ENCODE data around the gene FBXO8.
"Not testable (repeated sequence)": the region's sequence is repeated elsewhere in the genome, so short reads cannot be mapped to it uniquely, and the experiment has no call there.

The FBXO8 gene

DNA sequence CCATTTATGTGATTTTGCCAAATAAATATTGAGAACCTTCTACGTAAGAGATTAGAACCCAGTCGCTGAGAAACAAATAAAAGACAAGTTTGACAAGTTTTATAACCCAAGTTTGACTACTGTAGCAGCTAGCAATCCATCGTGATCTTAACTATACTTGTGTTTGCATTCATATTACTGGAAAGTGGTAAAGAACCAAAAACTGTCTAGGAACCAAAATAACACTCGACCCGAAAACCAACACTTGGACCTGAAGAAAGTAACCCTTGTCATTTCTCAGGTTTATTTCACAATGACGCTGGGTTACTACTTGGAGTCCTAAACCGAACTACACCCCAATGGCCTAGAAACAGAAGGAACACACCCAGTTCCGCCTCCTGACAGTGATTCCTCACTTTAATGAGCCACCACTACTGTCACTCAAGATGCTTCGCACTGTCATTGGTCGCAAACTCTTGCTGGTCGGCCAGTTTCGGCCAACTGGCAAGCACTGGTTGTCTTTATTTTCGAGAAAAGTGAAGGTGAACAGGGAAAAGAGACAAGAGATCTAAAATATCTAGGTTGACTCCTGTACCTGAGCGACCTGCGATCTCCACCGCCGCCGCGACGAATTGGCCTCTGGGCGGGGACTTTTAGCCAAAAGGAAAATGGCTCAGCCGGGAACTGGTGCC lies 496 bp downstream of the FBXO8 start:
- peak; percentile 95 for DNase-seq

DNA sequence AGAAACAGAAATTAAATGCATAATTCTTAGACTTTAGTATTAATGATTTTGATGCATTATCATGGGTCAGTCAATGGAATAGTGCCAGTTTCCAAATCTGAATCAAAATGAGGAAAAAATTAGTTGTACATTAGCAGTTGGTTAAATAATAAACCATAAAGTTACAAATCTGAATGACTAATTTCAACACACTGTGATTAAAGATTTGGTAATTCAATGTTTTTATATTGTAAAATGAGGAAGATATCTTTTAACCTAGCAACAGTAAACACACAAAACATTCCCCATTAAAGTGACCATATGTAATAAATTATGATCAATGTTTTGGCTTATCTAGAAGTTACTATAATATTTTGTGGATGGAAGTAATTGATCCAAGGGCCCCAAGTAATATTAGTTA lies 1.6 kb downstream of the FBXO8 start:
- DNase-seq = peak; percentile 11

DNA sequence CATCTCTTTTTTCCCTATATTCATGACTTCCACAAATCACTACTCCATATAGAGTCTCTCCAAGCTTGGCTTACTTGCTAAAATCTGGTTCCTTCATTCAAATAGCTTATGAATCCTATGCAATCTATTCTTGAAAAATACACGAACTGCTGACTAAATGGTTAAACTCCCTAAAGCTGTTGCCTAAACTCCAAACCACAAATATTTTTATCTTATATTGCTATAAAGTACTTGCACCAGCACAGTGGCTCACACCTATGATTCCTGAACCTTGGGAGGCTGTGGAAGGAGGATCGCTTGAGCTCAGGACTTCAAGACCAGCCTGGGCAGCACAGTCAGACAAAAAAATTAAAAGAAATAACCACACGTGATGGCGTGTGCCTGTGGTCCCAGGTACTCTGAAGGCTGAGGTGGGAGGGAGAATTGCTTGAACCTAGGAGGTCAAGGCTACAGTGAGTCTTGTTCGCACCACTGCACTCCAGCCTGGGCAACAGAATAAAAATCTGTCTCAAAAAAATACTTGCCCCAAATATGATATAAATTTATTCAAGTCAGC lies 2.2 kb downstream of the FBXO8 start:
- DNase-seq = no peak

DNA sequence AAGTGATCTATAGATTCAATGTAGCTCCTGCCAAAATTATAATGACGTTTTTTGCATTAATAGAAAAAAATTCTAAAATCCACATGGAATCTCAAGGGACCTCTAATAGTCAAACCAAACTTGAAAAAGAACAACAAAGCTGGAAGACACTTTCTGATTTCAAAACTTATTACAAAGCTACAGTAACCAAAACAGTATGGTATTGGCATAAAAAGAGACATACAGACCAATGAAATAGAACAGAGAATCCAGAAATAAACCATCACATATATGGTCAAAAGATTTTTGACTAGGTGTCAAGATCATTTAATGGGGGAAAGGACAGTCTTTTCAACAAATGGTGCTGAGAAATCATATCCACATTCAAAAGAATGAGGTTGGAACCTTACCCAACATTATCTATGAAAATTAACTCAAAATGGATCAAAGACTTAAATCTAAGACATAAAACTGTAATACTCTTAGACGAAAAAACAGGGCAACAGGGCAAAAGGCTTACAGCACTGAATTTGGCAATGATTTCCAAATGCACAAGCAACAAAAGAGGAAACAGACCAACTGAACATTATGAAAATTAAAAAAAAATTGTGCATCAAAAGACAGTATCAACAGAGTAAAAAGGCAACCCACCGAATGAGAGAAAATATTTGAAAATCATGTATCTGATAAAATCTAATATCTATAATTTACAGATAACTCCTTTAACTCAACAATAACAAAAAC lies 3.9 kb downstream of the FBXO8 start:
- peak; percentile 15 for DNase-seq

DNA sequence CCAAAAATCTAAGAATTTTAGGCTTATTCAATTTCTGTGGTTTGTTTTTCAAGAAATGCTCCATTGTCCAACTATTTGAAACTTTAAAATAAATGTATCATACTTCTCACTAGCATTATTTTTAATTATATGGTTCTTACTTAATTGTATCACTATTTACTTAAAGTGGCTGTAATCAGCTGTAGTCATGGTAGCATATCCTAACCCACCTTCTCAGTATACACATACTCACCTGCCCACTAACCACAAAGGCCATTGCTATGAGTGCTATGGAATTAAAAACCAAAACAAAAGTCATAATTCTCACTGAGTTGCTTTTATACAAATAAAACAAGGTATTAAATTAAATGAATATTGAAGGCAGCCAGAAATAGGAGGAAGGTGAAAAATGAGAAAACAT lies 5.0 kb downstream of the FBXO8 start:
- no peak for DNase-seq

DNA sequence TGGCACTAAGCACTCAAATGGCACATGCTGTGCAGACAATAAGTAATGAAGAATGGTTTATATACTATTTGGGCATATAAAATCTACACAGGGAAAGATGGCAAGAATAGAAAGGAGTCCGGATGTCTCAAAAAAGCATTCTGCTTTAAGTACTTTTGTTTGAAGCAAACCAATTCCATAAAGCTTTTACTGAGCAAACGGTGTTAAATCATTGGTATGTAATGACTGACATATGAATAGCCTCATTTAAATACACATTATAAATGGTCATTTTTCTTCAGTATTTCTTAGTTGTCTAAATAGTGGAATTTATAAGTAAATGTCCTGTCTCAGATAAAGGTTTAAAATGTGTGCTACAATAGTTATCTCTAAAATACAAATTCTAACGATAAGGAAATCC lies 6.0 kb downstream of the FBXO8 start:
- DNase-seq = no peak

DNA sequence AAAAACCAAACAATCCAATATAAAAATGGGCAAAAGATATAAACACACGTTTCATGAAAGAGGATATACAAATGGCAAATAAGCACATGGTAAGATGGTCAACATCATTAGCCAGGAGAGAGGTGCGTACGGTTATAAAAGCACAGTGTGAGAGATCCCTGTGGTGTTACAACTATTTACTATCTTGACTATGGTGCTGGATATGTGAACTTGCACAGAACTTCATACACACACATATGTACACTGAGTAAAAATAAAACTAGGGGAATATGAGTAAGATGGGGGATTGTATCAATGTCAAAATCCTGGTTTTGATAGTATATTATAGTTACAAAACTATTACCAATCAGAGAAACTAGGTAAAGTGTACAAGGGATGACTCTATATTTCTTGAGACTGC lies 8.4 kb downstream of the FBXO8 start:
- DNase-seq = no peak

DNA sequence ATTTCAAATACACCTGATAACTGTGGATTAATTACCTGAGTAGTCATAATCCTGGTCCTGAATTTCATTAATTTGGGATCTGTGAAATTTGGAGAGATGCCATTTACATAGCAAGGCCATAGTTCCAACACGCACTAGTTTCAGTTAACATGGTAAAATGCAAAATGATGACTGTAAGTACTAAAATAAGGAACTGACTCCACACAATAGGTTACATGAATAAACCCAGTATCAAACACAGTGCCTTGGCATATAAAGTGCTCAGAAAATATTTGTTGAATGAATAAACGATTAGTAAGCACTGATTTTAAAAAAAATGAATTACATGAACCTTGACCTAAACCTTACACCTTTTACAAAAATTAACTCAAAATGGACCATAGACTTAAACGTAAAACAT lies 9.0 kb downstream of the FBXO8 start:
- DNase-seq = no peak

DNA sequence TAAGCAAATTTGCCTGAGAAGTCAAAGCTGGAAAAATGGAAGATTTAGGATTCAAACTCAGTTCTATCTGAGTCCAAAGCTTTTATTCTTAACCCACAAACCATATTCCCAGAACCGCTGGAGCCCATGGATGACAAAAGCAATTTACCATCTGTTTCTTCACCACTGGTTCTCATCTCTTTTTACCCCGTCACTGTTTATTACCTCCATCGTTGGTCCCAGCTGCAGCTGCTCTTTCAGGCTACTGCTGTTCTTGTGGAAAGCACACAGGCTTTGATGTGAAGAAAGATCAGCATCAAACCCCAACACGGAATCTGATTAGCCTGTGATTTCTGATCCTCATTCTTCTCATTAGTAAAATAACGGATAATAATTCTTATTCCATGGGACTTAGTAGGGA lies 9.5 kb downstream of the FBXO8 start:
- no peak for DNase-seq

DNA sequence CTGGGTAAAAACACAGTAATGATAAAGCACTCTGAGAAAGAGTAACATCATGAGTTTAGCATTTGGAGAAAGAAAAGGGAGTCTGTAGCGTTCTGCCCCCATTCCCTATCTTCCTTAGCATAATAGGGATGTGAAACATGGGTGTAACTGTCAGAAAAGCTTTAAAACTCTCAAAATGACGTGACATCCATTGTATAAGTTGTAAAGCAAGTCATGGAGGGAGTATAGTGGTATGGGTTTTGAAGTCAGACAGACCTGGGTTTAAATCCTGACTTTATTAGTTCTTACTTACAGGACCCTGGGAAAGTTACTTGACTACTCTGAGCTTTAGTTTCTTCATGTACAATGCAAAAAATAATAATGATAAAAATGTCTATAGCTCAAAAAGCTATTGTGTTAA lies 17.1 kb downstream of the FBXO8 start:
- DNase-seq = no peak

DNA sequence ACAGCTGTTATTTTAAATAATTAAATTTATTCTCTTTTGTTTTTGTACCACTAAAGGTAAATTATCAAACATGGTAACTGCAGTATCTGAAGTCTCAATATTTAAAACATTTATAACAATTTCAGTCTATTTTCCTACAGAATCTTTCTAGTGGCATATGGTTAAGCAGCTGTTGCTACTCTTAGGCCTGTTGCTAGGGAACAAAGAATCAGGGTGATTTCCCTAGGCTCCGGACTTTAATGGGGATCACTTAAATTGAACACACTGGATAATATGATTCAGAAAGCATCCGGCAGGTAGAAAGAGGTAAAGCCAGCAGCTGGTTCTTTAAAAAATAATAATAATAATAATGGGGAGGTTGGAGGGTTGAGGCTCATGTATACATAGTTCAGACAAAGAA lies 17.6 kb downstream of the FBXO8 start:
- no peak for DNase-seq

DNA sequence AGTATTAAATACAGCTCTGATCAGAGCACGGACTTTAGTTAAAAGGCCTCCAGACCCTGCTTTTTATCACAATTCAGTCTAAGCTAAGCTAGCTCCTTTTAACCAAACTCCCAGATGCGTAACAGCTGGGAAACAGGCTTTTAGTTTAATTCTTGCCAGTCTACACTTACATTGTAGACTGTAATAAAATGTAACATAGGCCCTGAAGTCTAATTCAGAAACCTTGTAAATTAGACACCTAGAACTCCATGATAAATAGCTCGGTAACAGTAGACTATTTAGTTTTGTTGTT lies 20.1 kb downstream of the FBXO8 start:
- no peak for DNase-seq

DNA sequence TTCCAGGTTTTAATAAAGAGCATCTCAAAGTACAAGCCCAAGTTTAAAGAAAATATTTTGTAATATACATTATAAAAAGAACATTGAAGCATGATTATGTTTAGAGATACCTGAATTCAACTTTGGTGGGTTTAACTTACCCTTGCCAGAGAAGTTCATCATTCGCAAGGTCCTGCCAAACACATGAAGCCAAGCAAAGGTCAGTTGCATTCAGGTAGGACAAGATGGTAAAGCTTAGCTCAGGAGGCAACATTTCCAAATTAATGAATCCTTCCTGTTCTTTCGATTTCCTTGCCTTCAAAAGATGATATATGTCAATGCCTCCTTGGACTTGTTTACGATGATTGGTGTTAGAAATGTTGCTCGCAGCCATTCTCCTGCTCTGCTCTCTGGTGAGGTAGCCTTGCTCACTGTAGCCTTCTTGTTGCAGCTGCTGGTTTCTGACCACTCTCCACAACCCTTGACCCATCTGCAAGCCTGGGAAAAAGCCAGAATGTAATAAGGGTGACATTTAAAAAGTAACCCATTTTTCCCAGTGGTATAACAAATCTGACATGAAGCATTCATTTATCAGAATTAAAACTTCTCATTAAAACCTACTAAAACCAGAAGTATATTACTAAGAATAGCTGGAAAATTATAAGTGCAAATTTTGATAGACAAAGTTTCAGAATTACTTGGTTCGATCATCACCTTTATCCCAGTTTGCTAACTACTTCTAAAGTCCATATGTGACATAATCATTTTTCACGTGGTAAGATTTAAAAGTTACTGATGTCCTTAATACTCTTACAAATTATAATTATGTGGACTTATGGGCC lies 20.6 kb downstream of the FBXO8 start:
- no peak for DNase-seq

DNA sequence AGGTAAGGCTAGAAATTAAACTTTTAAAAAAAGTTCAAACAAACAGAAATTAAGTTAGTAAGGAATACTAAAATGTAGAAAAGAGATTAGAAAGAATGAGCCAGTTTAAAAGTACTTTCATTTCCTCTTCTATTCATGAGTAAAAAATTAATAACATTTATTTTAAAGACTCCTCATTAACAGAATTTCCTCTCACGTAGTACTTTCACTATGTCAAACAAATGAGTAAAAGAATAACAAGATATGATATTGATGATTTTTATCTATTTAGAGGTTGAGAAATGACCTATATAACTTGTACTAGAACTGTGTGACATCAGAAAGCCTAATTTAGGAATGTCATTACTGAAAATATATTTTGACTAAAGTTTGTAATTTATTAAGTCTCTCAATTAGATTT lies 22.0 kb downstream of the FBXO8 start:
- not testable (repeated sequence) for DNase-seq

DNA sequence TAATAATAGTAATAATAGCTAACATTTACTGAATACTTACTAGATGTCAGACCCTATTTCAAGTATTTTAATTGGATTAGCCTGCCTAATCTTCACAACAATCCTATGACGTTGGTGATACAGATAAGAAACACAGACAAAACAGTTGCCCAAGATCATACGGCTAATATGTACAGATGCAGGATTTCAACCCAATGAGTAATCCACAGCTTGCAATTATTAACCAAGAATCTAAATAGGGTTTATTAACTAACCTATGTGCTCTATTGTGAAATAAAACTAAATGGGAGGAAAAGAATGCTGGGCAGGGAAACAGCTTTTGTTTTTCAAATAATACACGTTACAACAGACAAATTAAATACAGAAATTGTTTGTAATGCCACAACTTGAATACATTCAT lies 23.4 kb downstream of the FBXO8 start:
- DNase-seq = no peak

DNA sequence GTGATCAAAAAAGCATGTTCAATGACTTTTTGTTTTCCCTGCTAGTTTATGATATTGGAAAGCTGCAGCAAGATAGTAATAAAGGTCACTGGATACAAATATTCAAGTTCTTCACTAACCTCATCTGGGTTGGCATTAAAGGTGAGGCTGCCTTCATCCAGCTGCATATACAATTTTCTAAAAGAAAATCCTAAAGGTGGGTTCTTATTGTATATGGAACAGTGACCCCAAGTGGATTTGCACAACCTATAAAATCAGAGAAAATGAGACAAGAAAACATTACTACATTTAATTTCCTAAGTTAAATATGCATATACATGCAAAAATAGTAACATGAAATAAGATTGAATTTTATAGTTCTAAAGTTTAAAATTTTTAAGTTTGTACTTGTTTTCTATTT lies 23.9 kb downstream of the FBXO8 start:
- no peak for DNase-seq

DNA sequence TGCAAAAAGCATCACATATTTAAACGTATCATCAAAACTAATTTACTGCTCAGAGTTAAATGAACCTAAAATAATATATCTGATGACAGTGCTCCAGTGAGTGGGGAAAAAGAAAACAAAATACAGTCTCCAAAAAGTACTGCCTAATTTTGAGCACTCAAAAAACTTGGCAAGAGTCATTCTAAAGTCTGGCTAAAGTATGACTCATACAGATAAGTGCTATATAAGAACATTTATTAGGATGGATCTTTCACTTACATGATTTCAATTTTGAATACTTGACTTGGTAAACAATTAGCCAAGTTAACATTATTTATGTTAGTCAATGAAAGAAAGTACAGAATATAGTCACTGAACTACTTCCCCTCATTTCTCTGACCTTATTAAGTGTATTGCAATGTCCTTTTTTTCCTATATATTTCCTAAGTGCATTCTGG lies 27.2 kb downstream of the FBXO8 start:
- DNase-seq = no peak

DNA sequence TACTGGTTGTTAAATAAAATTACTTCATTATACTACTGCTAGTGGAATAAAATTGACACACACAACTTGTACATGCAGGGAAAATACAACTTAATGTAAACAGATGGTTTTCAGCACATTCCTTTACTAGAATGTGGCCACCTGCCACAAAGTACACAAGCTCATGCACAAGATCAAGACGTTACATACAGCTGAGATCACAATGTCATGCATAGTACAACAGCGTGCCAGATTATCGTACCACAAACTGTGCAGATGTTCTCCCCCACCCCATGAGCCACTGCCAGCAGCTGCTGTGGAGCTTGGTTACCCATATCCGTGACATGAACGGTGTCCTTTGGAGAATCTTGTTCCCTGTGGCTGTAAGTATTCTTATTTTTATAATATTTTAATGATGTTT lies 27.7 kb downstream of the FBXO8 start:
- DNase-seq = no peak

DNA sequence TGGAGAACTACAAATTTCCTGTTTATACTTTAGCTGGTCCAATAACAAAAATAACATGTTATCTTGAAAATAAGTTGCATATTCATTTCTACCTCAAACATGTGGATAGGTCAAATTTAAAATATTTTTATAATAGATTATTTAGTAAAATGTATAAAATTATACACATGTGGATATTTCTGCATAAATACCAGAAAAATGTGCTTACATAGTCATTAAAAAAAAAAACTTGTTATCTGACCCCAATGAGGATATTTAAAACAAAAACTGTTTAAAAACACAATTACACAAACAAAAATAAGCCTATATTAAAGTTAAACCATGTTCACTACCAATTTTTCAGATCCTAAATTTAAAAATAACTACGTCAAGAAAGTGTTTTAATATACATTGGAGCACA lies 28.1 kb downstream of the FBXO8 start:
- DNase-seq = no peak

DNA sequence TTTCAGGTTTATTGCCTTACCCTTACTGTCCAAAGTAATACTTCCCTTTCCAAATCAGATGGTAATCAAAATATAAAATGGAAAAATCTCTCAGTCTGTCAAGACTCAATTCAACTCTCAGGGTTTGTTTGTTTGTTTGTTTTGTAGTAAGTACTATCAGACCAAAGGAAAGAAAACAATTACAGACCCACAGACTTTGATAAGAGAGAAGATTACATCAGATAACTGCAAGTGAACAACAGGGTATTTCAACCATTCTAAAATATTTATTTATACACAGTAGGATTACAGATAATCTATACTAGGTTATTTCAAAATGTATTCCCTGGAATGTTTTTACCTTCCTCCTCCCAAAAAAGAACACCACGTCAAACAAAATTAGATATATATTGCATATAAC lies 28.9 kb downstream of the FBXO8 start:
- no peak for DNase-seq

DNA sequence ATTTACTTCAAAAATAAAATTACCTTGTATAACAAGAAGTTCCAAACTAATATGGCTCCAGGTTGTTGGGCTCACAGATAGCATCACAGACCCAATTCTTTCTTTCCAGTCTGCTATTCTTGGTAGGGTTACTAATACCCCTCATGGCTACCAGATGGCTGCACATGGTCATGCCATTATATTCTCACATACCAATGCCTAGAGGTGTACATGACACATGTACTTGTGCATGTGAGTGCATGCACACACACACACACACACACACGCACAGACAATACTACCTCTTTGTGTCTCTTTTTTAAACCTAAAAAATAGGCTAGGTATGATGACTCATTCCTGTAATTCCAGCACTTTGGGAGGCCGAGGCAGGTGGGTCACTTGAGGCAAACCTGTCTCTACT lies 31.1 kb downstream of the FBXO8 start:
- no peak for DNase-seq

DNA sequence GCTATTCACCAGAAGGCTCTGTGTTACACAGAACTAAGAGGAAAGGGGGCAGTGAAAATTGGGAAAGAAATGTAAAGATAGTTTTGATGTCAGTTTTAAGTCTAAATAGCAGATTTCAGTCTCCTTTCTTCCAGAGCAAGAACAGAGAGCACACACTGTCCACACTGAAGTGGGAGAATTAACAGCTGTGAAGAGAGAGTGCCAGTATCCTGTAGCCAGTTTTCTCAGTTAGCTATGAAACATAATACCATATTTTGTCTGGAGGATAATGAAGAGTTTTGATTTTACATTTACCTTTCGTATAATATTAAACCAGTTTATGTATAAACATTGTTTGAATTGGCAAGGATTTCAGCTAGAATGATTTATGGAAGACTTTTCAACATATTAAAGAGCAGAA lies 35.1 kb downstream of the FBXO8 start:
- no peak for DNase-seq

DNA sequence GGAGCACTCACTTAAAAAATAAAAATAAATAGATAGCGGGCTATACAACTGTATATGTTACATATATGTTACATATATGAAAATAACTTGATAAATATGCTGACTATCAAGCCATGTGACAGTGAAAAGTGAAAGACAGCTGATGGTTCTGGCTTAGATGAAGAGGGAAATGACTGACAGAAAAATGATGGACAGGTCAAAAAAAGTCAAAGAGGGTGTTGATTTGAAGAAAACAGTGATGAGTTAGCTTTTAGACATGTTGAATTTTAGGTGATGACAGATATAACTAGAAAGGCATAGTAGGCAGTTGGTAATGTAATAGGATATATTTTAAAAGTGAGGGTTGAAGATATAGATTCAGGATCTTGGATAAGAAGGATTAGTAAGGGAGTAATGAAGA lies 37.8 kb downstream of the FBXO8 start:
- DNase-seq = no peak

DNA sequence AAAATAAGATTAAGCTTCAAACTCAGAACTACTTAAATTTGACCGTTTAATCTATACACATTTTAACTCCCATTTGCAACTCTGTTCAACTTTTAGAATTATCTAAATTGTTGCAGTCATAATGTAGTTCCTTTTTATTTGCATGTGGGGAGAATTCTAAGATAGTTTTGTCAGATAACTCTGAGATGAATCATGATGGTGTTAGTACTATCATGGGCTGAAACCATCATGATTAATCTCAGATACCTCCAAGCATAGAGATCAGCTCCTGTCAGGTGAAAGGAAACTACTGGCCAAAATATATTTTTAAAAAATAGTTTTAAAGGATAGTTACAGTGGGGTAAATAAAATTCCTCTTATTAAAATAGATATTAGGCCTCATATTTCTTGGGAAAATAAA lies 39.0 kb downstream of the FBXO8 start:
- no peak for DNase-seq

All from suppressor macrophage treated with lipopolysaccharide for 4 hours (primary cell).